Inferior parietal cortex (tissue), 1 donor: ENCODE results near the gene INPP5A.
"Not testable (repeated sequence)": the region's sequence is repeated elsewhere in the genome, so short reads cannot be mapped to it uniquely, and the experiment has no call there.

Experiments used
- DNase-seq: peaks from one replicate; pipeline ENCODE4 v3.0.0-alpha.2; 2016; ENCODE audit errors: extremely low spot score

The INPP5A gene

GRCh38 chr10:132562916-132563456, 25.4 kb downstream of the INPP5A start:
- DNase-seq = no peak

- DNase-seq = no peak
Observed at GRCh38 chr10:132563485-132564248, 26.1 kb downstream of the INPP5A start.

GRCh38 chr10:132564249-132564605, 26.6 kb downstream of the INPP5A start:
- DNase-seq = no peak

- DNase-seq = no peak
Observed at GRCh38 chr10:132564690-132565089, 27.1 kb downstream of the INPP5A start.

GRCh38 chr10:132565516-132566209, 28.1 kb downstream of the INPP5A start:
- DNase-seq = no peak

- DNase-seq = no peak
Observed at GRCh38 chr10:132566892-132567291, 29.3 kb downstream of the INPP5A start.

GRCh38 chr10:132570265-132570664, 32.7 kb downstream of the INPP5A start:
- DNase-seq = no peak

GRCh38 chr10:132570771-132571649, 33.4 kb downstream of the INPP5A start:
- no peak for DNase-seq

- DNase-seq = no peak
Observed at GRCh38 chr10:132571650-132572544, 34.3 kb downstream of the INPP5A start.

- DNase-seq = no peak
Observed at GRCh38 chr10:132572545-132572937, 35.0 kb downstream of the INPP5A start.

- not testable (repeated sequence) for DNase-seq
Observed at GRCh38 chr10:132572946-132573345, 35.4 kb downstream of the INPP5A start.

- no peak for DNase-seq
Observed at GRCh38 chr10:132574288-132574687, 36.7 kb downstream of the INPP5A start.

- no peak for DNase-seq
Observed at GRCh38 chr10:132574783-132575319, 37.3 kb downstream of the INPP5A start.

GRCh38 chr10:132575320-132576201, 38.0 kb downstream of the INPP5A start:
- peak; percentile 15 for DNase-seq

GRCh38 chr10:132576671-132577349, 39.2 kb downstream of the INPP5A start:
- no peak for DNase-seq

- DNase-seq = peak; percentile 49
Observed at GRCh38 chr10:132577350-132578003, 39.9 kb downstream of the INPP5A start.

GRCh38 chr10:132578287-132578951, 40.8 kb downstream of the INPP5A start:
- no peak for DNase-seq
